ENCODE data around the gene PRXL2A. TPM values are rescaled to one million over a fixed set of nuclear protein-coding genes. Genes with fewer than 3 reads are reported as not detected.

Gene PRXL2A
- total RNA-seq, 2 donors from 2014 or later, result 101 to 127 TPM

DNA sequence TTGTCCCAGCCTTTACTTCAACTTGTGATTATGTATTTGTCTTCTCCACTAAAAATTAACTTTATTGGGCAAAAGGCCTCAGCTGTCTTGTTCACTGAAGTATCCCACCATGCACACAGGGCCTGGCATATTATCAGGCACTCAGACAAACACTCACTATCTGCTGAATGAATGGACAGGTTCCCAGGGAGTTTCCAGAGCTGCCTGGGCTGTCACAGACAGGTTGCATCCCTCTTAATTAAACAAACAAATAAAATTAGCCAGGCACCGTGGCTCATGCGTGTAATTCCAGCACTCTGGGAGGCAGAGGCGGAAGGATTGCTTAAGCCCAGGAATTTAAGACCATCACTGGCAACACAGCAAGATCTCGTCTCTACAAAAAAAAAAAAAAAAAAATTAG is 44.3 kb downstream of the PRXL2A start:
- Histone ChIP-seq H3K9me3 (ENCODE audit: control insufficient read depth, low read length) (no peaks in the 10 kb centered on the region), H3K4me3 (ENCODE audit: low read length) (peak overlapping the region; percentile 86), H3K4me1 (ENCODE audit: control insufficient read depth, insufficient read depth, low read length) (peaks cover 14% of the 10 kb centered on the region), H3K27ac (ENCODE audit: low read depth, low read length) (no peak overlapping the region), H3K27me3 (ENCODE audit: control insufficient read depth, insufficient read depth, low read length, poor library complexity, severe bottlenecking) (no peaks in the 10 kb centered on the region), H3K9ac (ENCODE audit: extremely low read depth, low read length, poor library complexity, severe bottlenecking) (no peak overlapping the region), H3K36me3 (ENCODE audit: control insufficient read depth, insufficient read depth, low read length) (peaks cover 4% of the 10 kb centered on the region)
- Mint-ChIP-seq H3K36me3 (ENCODE audit: low read depth) (peaks cover 6% of the 10 kb centered on the region), H3K9me3 (no peaks in the 10 kb centered on the region), H3K27ac (no peak overlapping the region), H3K27me3 (ENCODE audit: insufficient read depth) (peaks cover 2% of the 10 kb centered on the region), H3K4me1 (peaks cover 24% of the 10 kb centered on the region), H3K4me3 (no peak overlapping the region)
- TF ChIP-seq, protein P1, sequence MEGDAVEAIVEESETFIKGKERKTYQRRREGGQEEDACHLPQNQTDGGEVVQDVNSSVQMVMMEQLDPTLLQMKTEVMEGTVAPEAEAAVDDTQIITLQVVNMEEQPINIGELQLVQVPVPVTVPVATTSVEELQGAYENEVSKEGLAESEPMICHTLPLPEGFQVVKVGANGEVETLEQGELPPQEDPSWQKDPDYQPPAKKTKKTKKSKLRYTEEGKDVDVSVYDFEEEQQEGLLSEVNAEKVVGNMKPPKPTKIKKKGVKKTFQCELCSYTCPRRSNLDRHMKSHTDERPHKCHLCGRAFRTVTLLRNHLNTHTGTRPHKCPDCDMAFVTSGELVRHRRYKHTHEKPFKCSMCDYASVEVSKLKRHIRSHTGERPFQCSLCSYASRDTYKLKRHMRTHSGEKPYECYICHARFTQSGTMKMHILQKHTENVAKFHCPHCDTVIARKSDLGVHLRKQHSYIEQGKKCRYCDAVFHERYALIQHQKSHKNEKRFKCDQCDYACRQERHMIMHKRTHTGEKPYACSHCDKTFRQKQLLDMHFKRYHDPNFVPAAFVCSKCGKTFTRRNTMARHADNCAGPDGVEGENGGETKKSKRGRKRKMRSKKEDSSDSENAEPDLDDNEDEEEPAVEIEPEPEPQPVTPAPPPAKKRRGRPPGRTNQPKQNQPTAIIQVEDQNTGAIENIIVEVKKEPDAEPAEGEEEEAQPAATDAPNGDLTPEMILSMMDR (conservative IDR thresholded peaks at IDR 0.05), result no peak
- WGBS, 2 experiments (ENCODE audit: insufficient coverage in 1 of 2, insufficient read length in 1 of 2), result 90% methylated on average over 2 to 4 of the region's 4 CpGs
- no peak for DNase-seq

DNA sequence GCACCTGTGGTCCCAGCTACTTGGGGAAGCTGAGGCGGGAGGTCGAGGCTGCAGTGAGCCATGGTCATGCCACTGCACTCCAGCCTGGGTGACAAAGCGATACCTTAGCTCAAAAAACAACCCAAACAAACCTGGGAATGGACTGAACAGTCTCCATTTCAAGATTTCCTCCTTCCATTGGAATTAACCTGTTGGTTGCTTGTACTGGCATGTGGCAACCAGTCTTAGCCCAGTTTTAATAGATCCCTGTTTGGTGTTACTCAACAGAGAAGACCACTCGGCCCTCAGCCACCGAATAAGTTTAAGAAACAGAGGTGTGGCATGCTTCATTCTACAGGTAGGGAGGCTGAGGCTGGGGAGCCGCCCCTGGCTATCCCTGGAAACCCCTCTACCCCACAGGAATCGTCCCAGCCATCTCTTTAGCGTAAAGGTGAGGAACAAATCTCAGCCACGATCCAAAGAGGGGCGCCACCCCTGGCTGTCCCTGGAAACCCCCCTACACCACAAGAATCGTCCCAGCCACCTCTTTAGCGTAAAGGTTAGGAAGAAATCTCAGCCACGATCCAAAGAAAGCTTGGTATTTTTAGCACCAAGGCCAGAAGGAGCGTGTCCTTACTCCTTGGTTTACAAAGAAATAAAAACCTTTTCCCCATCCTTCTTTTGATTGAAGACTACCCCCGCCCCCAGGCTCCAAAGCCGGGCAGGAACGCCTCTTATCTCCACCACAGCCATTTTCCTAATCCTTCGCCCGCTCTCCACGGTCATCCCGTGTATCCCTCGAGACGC is 44.9 kb downstream of the PRXL2A start:
- 26 to 31% methylated on average over 3 to 23 of the region's 23 CpGs for WGBS, 2 experiments (ENCODE audit: insufficient coverage in 1 of 2, insufficient read length in 1 of 2)
- Mint-ChIP-seq H3K4me3 (no peak overlapping the region), H3K27ac (peak overlapping the region; percentile 92), H3K36me3 (ENCODE audit: low read depth) (peaks cover 6% of the 10 kb centered on the region), H3K4me1 (peaks cover 29% of the 10 kb centered on the region), H3K27me3 (ENCODE audit: insufficient read depth) (peaks cover 2% of the 10 kb centered on the region), H3K9me3 (no peaks in the 10 kb centered on the region)
- DNase-seq, result no peak
- peaks cover 14% of the 10 kb centered on the region for H3K4me1 ChIP-seq (ENCODE audit: control insufficient read depth, insufficient read depth, low read length)
- peaks cover 6% of the 10 kb centered on the region for H3K36me3 ChIP-seq (ENCODE audit: control insufficient read depth, insufficient read depth, low read length)
- H3K4me3 ChIP-seq (ENCODE audit: low read length), result peak overlapping the region; percentile 86
- no peaks in the 10 kb centered on the region for H3K9me3 ChIP-seq (ENCODE audit: control insufficient read depth, low read length)
- peak overlapping the region; percentile 77 for H3K9ac ChIP-seq (ENCODE audit: extremely low read depth, low read length, poor library complexity, severe bottlenecking)
- H3K27me3 ChIP-seq (ENCODE audit: control insufficient read depth, insufficient read depth, low read length, poor library complexity, severe bottlenecking), result no peaks in the 10 kb centered on the region
- H3K27ac ChIP-seq (ENCODE audit: low read depth, low read length), result peak overlapping the region; percentile 80
- TF ChIP-seq, protein P1 (conservative IDR thresholded peaks at IDR 0.05), result peak; percentile 45

DNA sequence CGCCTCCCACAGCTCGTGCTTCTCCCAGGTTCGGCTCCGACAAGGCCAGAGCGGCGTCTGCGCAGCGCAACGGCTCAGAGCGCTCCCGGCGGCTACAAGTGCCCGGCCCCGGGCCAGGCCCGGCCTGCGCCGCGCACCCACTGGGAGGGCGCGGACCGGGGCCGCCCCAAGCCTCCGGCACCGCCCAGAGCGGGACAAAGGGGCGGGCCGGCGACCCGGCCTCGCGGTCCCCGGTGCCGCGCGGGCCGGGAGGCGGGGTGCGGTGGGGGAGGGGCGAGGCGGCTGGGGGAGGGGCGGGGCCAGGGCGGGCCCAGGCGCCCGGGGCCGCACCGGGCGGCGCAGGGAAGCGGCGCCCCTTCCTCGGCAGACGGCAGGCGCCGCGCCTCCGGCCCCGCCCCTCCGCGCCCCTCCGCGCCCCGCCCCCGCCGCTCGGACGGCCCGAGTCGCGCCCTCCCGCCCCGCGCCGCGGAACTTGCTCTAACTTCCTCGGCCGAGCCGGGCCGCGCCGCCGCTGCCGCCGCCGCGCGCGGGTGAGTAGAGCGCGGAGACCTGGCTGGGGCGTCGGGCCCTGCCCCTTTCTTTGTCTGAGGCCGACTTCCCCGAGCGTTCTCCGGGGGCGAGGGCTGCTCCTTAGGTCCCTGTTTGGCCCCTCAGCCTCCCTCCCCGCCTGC is 45.6 kb downstream of the PRXL2A start, which contains the start of gene TSPAN14:
TSPAN14 (plus strand) TSS at position 469 of the 671 bp plus-strand sequence. CDS start 34,924 bp downstream, outside the sequence.
- Mint-ChIP-seq H3K27ac (peak within 1 kb of the TSS; percentile 92), H3K36me3 (ENCODE audit: low read depth) (peaks cover 6% of the 10 kb centered on the region), H3K4me3 (no peak within 1 kb of the TSS), H3K9me3 (no peaks in the 10 kb centered on the region), H3K4me1 (peaks cover 35% of the 10 kb centered on the region), H3K27me3 (ENCODE audit: insufficient read depth) (no peaks in the 10 kb centered on the region)
- Histone ChIP-seq H3K27me3 (ENCODE audit: control insufficient read depth, insufficient read depth, low read length, poor library complexity, severe bottlenecking) (no peaks in the 10 kb centered on the region), H3K4me3 (ENCODE audit: low read length) (peak within 1 kb of the TSS; percentile 86), H3K36me3 (ENCODE audit: control insufficient read depth, insufficient read depth, low read length) (peaks cover 6% of the 10 kb centered on the region), H3K9ac (ENCODE audit: extremely low read depth, low read length, poor library complexity, severe bottlenecking) (peak within 1 kb of the TSS; percentile 91), H3K27ac (ENCODE audit: low read depth, low read length) (peak within 1 kb of the TSS; percentile 92), H3K4me1 (ENCODE audit: control insufficient read depth, insufficient read depth, low read length) (peaks cover 13% of the 10 kb centered on the region), H3K9me3 (ENCODE audit: control insufficient read depth, low read length) (no peaks in the 10 kb centered on the region)
- peak; percentile 92 for DNase-seq
- TF ChIP-seq, protein P1 (conservative IDR thresholded peaks at IDR 0.05), result no peak
- WGBS, 2 experiments (ENCODE audit: insufficient coverage in 1 of 2, insufficient read length in 1 of 2), result 0% methylated on average over 26 to 85 of the region's 97 CpGs
